ENCODE data around the gene KLHL3.

KLHL3 gene

GRCh38 chr5:137570070-137570469, 165.8 kb downstream of the KLHL3 start:
- no peak for ATAC-seq

Measured in activated CD4-positive, CD25-positive, alpha-beta regulatory T cell treated with anti-CD3 and anti-CD28 coated beads, Interleukin-2, amount 50 U/mL, for 24 hours (primary cell).